ENCODE results near the gene TMTC1.

Gene TMTC1

GRCh38 chr12:29612912-29613311 lies 170.8 kb downstream of the TMTC1 start:
- DNase-seq (ENCODE audit: low spot score) = no peak

DNA sequence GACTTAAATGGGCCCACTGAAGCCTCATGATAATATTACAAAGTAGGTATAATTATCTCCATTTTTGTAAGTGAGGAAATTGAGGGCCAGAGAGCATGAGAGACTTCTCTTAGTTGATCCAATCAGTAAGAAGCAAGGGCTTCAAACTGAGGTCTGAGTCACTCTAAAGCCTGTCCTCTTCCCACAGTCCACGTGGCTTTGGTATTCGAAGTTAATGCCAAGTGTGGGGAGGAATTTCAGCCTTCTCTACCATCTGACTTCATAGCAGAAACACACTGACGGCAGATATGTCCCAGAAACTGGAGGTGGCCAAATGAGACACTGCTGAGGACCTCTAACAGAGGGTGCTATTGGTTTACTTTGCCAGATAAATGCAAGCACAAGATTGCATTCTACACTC lies 171.8 kb downstream of the TMTC1 start:
- no peak for DNase-seq (ENCODE audit: low spot score)

DNA sequence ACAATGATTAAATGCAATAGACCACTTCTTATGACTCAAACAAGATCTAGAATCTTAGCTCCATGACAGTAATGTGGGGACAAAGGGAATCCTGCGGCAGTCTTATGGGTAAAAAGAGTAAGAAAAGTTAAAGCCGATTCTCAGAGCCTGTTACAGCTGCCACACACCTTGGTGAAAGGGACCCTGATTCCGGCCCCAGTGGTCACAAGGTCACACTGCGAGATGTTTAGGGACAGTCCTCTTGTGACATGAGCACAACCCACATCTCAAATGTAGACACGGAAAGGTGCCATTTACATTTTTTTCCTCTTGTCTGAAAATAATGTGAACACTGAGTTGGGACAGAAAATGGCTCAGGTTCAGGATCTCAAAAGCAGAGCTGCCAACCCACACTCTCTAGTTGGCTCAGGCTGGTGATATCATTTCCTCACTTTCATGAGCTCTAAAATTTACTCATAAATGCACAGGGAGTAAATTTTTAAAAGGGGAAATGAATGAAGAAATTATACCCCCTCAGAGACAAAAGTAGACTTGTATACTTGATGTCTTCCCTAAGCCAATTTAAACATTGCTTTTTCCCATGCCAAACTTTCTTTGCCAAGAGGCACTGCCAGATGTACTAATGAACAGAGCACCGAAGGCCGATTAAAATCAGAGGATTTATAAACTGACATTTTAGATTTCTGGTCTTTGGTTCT lies 173.1 kb downstream of the TMTC1 start:
- DNase-seq (ENCODE audit: low spot score) = no peak

GRCh38 chr12:29609431-29610215 lies 174.1 kb downstream of the TMTC1 start:
- no peak for DNase-seq (ENCODE audit: low spot score)

DNA sequence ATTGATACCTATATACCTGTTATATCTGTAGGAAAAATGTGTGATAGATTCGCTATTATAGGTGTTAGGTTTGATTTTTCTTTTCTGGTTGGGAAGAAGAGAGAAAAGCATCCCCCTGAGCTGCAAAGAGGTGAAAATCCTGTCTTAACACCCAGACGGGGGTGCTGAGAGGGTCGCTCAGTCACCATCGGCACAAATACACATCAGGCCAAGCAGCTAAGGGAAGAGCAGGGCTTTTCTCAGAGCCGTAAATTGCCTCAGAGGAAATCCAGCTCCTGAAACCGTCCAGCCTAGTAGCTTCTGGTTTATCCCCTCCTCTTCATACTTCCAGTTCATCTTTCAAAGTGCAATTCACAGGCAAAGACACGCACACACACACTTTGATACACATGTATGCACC lies 175.2 kb downstream of the TMTC1 start:
- no peak for DNase-seq (ENCODE audit: low spot score)

GRCh38 chr12:29599381-29599780 lies 184.4 kb downstream of the TMTC1 start:
- DNase-seq (ENCODE audit: low spot score) = no peak

- DNase-seq (ENCODE audit: low spot score) = no peak
These were observed 188.5 kb downstream of the TMTC1 start for GRCh38 chr12:29595071-29595755.

GRCh38 chr12:29593001-29593400 lies 190.7 kb downstream of the TMTC1 start:
- DNase-seq (ENCODE audit: low spot score) = no peak

DNA sequence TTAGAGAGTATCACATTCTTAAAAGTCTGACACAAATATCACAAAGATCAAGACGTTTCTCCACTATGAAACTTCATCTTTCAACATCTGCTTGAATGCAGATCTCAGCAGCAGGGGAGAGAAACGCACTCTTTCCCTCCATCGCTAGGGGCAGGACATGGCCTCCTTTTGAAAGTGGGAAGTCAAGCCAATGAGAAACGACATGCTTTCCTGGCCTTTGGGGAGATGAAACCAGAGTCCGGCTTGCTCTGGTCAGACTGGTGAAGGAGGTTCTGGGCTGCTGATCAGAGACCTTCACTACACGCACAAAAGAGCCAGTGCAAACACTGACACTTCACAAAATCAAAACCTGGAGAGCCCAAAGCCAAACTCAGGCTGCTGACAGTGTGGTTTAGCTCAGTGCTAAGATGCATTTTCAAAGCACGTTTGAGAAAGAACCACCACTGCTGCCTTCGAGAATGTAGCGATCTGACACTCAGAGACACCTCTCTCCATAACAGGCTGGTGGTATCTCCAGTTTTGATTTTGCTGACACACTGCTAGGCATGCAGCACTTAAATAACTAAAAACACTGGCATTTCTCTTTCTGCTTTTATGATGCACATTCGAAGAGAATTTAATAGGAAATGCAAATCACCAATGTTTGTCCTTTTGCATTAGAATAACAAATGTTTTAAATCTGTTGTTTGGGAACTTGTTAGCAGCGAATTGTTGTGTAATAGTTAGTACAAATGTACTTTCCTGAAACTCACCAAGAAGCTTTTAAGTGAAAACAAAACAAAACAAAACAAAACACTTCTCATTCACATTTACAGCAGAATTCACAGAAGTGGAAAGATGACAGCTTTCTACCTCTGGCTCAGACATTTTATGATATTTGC lies 192.4 kb downstream of the TMTC1 start:
- no peak for DNase-seq (ENCODE audit: low spot score)

DNA sequence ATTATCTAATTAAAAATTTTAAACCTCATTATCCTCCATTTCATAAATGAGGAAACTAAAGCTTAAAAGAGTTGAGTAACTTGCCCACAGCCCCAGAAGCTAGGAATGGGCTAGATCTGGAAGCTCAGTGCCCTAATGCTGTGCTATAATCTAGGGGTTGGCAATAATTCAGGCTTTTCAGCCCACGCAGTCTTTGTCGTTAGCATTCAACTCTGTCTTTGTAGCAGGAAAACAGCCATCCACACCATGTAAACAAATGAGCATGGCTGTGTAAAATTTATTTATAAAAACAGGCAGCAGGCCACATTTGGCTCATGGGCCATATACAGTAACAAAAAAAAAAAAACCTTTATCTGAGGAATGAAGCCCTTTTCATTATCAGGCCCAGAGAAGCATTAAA lies 193.9 kb downstream of the TMTC1 start:
- no peak for DNase-seq (ENCODE audit: low spot score)

- DNase-seq (ENCODE audit: low spot score) = no peak
These were observed 194.4 kb downstream of the TMTC1 start for GRCh38 chr12:29589286-29589820.

- no peak for DNase-seq (ENCODE audit: low spot score)
These were observed 201.0 kb downstream of the TMTC1 start for GRCh38 chr12:29582677-29583272.

GRCh38 chr12:29582146-29582545 lies 201.6 kb downstream of the TMTC1 start:
- no peak for DNase-seq (ENCODE audit: low spot score)

DNA sequence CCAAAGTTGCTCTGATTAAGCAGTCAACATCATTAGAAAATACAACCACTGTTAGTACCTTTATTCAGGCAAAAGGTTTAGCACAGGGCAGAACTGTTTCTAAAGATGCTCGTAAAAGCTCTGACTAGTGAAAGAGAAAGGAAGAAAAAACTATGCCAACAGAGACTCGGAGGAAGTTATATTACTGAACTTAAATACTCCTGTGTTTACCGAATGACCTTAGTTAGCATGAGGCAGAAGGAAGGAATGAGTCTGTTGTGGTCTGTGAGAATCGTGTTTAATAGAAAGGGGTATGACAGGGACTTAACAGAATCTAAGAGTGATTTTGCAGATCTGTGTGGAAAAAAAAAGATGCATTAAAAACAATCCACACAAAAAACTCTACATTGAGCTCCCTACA lies 202.1 kb downstream of the TMTC1 start:
- DNase-seq (ENCODE audit: low spot score) = no peak

- DNase-seq (ENCODE audit: low spot score) = no peak
These were observed 202.8 kb downstream of the TMTC1 start for GRCh38 chr12:29580971-29581370.

- DNase-seq (ENCODE audit: low spot score) = no peak
These were observed 205.0 kb downstream of the TMTC1 start for GRCh38 chr12:29578731-29579130.

DNA sequence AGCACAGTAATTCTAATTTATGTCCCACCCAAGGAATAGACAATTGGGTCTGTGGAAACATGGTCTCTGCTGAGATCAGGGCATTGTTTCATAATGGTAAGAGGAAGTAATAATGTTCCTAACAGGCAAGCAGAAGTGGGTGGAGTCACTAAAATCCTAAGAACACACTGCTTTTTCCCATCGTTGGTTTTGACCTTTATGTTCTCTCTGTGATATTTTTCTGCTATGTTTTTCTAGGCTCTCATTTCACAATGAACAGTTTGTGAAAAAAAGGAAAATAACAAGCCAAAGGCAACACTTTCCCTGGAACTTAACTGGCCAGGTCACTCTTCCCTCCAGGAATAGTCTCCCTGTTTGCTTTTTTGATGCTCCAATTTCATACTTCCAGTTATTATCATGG lies 205.7 kb downstream of the TMTC1 start:
- no peak for DNase-seq (ENCODE audit: low spot score)

DNA sequence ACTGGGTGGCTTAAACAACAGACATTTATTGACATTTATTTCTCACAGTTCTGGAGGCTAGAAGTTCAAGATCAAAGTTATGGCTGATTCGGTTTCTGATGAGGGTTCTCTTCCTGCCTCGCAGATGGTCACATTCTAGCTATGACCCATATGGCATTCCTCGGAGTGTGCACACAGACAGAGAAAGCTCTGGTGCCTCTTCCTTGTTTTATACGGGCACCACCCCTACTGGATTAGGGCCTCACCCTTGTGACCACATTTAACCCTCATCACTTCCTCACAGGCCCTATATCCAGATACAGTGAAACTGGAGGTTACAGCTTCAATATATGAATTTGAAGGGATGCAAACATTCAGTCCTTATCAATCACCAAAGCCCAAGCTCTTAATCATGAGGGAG lies 209.2 kb downstream of the TMTC1 start:
- DNase-seq (ENCODE audit: low spot score) = no peak

- no peak for DNase-seq (ENCODE audit: low spot score)
These were observed 210.8 kb downstream of the TMTC1 start for GRCh38 chr12:29572938-29573337.

GRCh38 chr12:29572464-29572863 lies 211.3 kb downstream of the TMTC1 start:
- DNase-seq (ENCODE audit: low spot score) = no peak

- DNase-seq (ENCODE audit: low spot score) = no peak
These were observed 214.5 kb downstream of the TMTC1 start for GRCh38 chr12:29569132-29569757.
